GM12891 (cell line): ENCODE results near the gene STAB2.

Experiments
- PAX5 ChIP-seq: IDR thresholded peaks from 2 replicates; pipeline ENCODE4 v1.6.1; 2011; ENCODE audit warnings: low read length, moderate library complexity, mild to moderate bottlenecking; ENCODE audit not compliant: insufficient read depth, severe bottlenecking
- POLR2A ChIP-seq: IDR thresholded peaks from 2 replicates; pipeline ENCODE4 v1.6.1; 2011; ENCODE audit warnings: low read depth, low read length, control low read depth
- POLR2AphosphoS5 ChIP-seq: IDR thresholded peaks from 2 replicates; pipeline ENCODE4 v1.6.1; 2011; ENCODE audit warnings: low read depth, low read length, control low read depth
- POU2F2 ChIP-seq: IDR thresholded peaks from 2 replicates; pipeline ENCODE4 v1.6.1; 2011; ENCODE audit warnings: low read depth, mild to moderate bottlenecking, control low read depth, low read length, moderate library complexity
- SPI1 ChIP-seq: IDR thresholded peaks from 2 replicates; pipeline ENCODE4 v1.6.1; 2011; ENCODE audit warnings: low read depth, low read length, control low read depth
- TAF1 ChIP-seq: IDR thresholded peaks from 2 replicates; pipeline ENCODE4 v1.6.1; 2011; ENCODE audit warnings: low read depth, low read length, control low read depth

DNA sequence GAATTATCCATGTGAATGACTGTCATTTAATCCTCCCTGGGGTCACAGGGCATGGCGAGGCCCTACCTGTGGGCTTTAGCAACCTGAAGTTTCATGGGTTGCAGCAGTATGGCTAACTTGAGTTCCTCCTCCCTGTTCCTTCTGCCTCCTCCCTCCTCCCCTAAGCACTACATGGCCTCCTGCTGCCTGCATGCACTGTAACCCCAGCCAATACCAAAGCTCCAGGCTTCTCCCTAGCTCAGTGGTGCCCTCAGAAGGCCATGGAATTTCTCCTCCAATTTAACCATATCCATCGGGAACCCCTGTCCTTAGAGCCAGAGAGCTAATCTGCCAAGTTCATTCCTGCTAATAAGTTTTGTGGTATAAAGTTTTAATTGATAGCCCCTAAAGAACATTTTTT lies 158.9 kb downstream of the STAB2 start:
- TF ChIP-seq POLR2A (no peak), TAF1 (no peak), POLR2AphosphoS5 (no peak), SPI1 (no peak), POU2F2 (no peak), PAX5 (no peak)
